Endothelial cell (in vitro differentiated cells): ENCODE results near the gene ADD3. TPM values are rescaled to one million over a fixed set of nuclear protein-coding genes. Genes with fewer than 3 reads are reported as not detected.
"Not testable (repeated sequence)": the region's sequence is repeated elsewhere in the genome, so short reads cannot be mapped to it uniquely, and the experiment has no call there.

ENCODE experiments used
- DNase-seq: peaks from one replicate; pipeline ENCODE4 v3.0.0; 2021; ENCODE audit warnings: low spot score
- H3K27ac Mint-ChIP-seq: one replicate; pipeline ENCODE4 v1.8.0; 2021; ENCODE audit warnings: mixed read lengths, inconsistent platforms; ENCODE audit not compliant: unreplicated experiment
- H3K27me3 Mint-ChIP-seq: one replicate; pipeline ENCODE4 v1.8.0; 2021; ENCODE audit warnings: mild to moderate bottlenecking, moderate library complexity, mixed read lengths, inconsistent platforms; ENCODE audit not compliant: unreplicated experiment
- H3K36me3 Mint-ChIP-seq: one replicate; pipeline ENCODE4 v1.8.0; 2021; ENCODE audit warnings: mild to moderate bottlenecking, low read depth, mixed read lengths, inconsistent platforms; ENCODE audit not compliant: unreplicated experiment
- H3K4me1 Mint-ChIP-seq: one replicate; pipeline ENCODE4 v1.8.0; 2021; ENCODE audit warnings: mild to moderate bottlenecking, mixed read lengths, inconsistent platforms; ENCODE audit not compliant: unreplicated experiment
- H3K4me3 Mint-ChIP-seq: one replicate; pipeline ENCODE4 v1.8.0; 2021; ENCODE audit warnings: mild to moderate bottlenecking, mixed read lengths, inconsistent platforms; ENCODE audit not compliant: unreplicated experiment
- H3K9me3 Mint-ChIP-seq: one replicate; pipeline ENCODE4 v1.8.0; 2021; ENCODE audit warnings: mixed read lengths, inconsistent platforms; ENCODE audit not compliant: unreplicated experiment
- total RNA-seq: library from RNA; stranded (reverse); fragmentation: NEBNext Ultra II Directional; extraction: Animal tissue kit (Norgen Biotek cat#: 25700); gene quantifications from one replicate; pipeline ENCODE4 v1.2.1, GENCODE V29; 2021; ENCODE audit not compliant: unreplicated experiment
- TF ChIP-seq, protein P1 (sequence below): fragments of 200-600 bp; sonication (generic); IDR thresholded peaks from one replicate; pipeline ENCODE4 v1.5.0; 2021; ENCODE audit warnings: antibody characterized with exemption; ENCODE audit not compliant: unreplicated experiment

Gene ADD3
- total RNA-seq, 1 donor from 2014 or later = 125 TPM

DNA sequence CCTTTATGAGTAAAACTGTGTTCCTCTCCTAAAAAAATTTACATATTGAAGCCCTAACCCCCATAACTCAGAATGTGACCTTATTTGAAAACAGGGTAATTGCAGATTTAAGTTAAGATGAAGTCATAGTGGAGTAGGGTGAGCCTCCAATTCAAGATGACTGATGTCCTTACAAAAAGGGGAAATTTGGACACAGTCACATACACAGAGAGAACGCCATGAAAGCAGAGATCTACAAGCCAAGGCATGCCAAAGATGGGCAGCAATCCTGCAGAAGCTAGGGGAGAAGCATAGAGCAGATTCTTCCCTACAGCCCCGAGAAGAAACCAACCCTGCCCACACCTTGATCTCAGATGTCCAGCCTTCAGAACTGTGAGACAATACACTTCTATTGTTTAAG, 23.8 kb upstream of the ADD3 start:
- no peak for DNase-seq
- H3K36me3 Mint-ChIP-seq = no peaks in the 10 kb centered on the region
- H3K9me3 Mint-ChIP-seq = no peaks in the 10 kb centered on the region
- H3K4me1 Mint-ChIP-seq = no peaks in the 10 kb centered on the region
- no peak overlapping the region for H3K27ac Mint-ChIP-seq
- no peak overlapping the region for H3K4me3 Mint-ChIP-seq
- H3K27me3 Mint-ChIP-seq = no peaks in the 10 kb centered on the region
- TF ChIP-seq, protein P1, sequence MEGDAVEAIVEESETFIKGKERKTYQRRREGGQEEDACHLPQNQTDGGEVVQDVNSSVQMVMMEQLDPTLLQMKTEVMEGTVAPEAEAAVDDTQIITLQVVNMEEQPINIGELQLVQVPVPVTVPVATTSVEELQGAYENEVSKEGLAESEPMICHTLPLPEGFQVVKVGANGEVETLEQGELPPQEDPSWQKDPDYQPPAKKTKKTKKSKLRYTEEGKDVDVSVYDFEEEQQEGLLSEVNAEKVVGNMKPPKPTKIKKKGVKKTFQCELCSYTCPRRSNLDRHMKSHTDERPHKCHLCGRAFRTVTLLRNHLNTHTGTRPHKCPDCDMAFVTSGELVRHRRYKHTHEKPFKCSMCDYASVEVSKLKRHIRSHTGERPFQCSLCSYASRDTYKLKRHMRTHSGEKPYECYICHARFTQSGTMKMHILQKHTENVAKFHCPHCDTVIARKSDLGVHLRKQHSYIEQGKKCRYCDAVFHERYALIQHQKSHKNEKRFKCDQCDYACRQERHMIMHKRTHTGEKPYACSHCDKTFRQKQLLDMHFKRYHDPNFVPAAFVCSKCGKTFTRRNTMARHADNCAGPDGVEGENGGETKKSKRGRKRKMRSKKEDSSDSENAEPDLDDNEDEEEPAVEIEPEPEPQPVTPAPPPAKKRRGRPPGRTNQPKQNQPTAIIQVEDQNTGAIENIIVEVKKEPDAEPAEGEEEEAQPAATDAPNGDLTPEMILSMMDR = no peak

DNA sequence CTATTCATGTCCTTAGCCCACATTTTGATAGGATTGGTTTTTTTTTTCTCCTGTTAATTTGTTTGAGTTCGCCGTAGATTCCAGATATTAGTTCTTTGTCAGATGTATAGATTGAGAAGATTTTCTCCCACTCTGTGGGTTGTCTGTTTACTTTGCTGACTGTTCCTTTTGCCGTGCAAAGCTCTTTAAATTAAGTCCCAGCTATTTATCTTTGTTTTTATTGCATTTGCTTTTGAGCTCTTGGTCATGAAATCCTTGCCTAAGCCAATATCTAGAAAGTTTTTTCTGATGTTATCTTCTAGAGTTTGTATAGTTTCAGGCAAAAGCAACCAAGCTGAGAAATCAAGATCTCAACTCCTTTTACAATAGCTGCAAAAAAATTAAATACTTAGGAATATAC, 22.0 kb upstream of the ADD3 start:
- DNase-seq, H3K4me3 Mint-ChIP-seq, H3K27me3 Mint-ChIP-seq, H3K9me3 Mint-ChIP-seq, H3K27ac Mint-ChIP-seq, H3K36me3 Mint-ChIP-seq, H3K4me1 Mint-ChIP-seq: not testable (repeated sequence)

DNA sequence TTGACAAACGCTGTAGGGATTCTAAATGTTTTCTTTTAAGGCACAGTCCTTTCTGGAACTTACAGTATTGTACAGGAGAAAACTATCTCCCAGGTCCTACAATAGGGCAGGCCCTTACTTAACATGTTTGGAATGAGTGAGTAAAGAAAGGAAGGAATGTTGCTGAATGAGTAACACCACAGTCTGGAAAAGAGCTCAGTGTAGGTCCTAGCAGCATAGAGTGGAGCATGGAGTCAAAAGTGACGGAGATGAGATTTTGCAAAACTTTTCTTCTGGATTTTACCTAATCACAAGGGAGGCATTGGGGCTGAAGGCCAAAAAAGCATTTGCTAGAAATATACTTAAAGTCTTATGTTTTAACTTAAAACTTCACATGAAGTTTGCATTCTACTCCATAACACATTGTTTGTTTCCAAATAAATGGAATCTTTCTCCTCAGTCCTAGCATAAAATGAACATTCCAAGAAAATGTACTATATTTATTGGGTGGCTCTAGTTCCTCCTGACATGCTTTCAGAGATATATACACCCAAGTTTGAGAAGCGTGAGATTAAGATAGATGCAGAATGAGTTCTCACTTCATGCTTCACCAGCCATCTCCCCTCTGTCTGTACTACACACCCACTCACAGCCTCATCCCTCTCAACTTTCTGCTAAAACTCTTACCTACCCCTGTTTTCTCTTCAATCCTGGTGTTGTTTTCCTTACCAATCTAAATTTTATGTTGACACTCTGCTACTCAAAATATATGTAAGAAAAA, 20.2 kb upstream of the ADD3 start:
- DNase-seq = no peak
- Mint-ChIP-seq H3K27me3 (no peaks in the 10 kb centered on the region), H3K4me3 (no peak overlapping the region), H3K4me1 (no peaks in the 10 kb centered on the region), H3K27ac (no peak overlapping the region), H3K9me3 (no peaks in the 10 kb centered on the region), H3K36me3 (no peaks in the 10 kb centered on the region)
- TF ChIP-seq, protein P1 = no peak

DNA sequence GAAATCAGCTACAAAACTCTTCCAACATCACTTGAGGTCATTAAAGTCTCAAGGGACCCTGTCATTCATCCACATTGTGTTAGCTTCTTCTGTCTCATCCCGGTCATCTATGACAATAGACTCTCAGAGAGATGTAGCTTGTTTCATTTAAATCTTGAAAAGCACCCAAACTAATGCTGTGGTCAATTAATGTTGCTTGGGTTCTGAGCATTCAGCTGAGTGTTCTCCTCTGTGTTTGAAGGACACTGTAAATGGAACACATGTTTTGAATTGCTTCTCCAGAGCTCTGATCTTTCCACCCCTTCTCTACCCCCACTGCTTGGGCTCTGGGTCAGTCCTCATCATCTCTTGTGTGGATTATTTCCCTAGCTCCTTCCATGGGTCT, 19.6 kb upstream of the ADD3 start:
- no peak overlapping the region for H3K4me3 Mint-ChIP-seq
- DNase-seq = no peak
- no peaks in the 10 kb centered on the region for H3K36me3 Mint-ChIP-seq
- TF ChIP-seq, protein P1 = no peak
- no peak overlapping the region for H3K27ac Mint-ChIP-seq
- no peaks in the 10 kb centered on the region for H3K27me3 Mint-ChIP-seq
- no peaks in the 10 kb centered on the region for H3K4me1 Mint-ChIP-seq
- no peaks in the 10 kb centered on the region for H3K9me3 Mint-ChIP-seq

DNA sequence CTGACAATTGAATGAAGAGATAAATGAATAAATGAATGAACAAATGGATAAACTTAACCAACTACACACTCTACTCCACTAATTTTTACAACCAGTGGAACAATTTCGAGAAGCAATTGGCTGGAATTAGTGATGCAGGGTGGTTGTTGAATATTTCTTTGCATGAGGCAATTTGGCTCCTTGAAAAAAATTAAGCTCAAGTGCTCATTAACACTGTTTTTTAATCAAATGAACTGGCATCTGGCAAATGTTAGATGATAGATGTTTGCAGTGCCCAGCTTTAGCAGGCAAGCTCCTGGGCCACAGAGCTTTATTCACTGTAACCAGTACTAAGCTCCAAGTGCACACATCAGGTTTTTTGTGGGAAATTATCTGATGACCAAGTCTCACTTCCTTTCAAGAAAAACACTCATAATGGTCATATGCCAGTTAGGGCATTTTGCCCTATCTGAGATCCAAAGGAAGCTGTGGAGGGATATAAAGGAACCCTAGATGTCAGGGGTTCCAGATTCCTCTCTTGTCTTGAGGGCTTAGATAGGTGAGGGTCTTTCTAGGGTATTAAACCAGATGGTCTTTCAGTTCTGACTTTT, 16.4 kb upstream of the ADD3 start:
- Mint-ChIP-seq H3K4me1 (peaks cover 2% of the 10 kb centered on the region), H3K4me3 (no peak overlapping the region), H3K27ac (no peak overlapping the region), H3K36me3 (no peaks in the 10 kb centered on the region), H3K9me3 (no peaks in the 10 kb centered on the region), H3K27me3 (no peaks in the 10 kb centered on the region)
- DNase-seq = no peak
- TF ChIP-seq, protein P1 = no peak
